ENCODE results near the gene ARHGAP5.
"Not testable (repeated sequence)": the region's sequence is repeated elsewhere in the genome, so short reads cannot be mapped to it uniquely, and the experiment has no call there.

Gene ARHGAP5

DNA sequence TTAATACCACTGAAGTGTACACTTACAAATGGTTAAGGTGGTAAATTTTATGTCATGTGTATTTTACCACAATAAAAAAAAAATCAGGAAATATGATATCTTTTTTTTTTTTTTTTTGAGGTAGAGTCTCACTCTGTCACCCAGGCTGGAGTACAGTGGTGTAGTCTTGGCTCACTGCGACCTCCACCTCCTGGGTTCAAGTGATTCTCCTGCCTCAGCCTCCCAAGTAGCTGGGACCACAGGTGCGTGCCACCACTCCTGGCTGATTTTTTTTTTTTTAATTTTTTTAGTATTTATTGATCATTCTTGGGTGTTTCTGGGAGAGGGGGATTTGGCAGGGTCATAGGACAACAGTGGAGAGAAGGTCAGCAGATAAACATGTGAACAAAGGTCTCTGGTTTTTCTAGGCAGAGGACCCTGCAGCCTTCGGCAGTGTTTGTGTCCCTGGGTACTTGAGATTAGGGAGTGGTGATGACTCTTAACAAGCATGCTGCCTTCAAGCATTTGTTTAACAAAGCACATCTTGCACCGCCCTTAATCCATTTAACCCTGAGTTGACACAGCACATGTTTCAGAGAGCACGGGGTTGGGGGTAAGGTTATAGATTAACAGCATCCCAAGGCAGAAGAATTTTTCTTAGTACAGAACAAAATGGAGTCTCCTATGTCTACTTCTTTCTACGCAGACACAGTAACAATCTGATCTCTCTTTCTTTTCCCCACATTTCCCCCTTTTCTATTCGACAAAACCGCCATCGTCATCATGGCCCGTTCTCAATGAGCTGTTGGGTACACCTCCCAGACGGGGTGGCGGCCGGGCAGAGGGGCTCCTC lies 50.0 kb downstream of the ARHGAP5 start:
- not testable (repeated sequence) for DNase-seq

DNA sequence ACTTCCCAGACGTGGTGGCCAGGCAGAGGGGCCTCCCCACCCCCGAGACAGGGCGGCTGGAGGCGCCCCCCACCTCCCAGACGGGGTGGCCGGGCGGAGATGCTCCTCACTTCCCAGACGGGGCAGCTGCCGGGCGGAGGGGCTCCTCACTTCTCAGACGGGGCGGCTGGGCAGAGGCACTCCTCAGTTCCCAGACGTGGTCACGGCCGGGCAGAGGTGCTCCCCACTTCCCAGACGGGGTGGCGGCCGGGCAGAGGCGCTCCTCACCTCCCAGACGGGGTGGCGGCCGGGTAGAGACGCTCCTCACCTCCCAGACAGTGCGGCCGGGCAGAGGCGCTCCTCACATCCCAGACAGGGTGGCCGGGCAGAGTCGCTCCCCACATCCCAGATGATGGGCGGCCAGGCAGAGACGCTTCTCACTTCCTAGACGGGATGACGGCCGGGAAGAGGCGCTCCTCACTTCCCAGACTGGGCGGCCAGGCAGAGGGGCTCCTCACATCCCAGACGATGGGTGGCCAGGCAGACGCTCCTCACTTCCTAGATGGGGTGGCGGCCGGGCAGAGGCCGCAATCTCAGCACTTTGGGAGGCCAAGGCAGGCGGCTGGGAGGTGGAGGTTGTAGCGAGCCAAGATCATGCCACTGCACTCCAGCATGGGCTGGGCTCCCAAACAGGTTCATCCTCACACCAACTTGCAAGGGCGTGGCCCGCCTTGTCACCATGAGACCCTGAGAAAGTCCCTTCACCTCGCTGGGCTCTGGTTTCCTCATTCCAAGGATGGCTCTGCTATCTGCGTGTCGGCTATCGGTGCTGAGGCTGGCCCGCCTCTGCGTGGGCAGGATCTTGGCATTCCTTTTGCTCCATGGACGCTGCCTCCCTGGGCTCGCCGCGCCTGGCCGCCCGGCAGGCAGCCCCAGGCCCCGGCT lies 50.9 kb downstream of the ARHGAP5 start:
- DNase-seq = not testable (repeated sequence)

DNA sequence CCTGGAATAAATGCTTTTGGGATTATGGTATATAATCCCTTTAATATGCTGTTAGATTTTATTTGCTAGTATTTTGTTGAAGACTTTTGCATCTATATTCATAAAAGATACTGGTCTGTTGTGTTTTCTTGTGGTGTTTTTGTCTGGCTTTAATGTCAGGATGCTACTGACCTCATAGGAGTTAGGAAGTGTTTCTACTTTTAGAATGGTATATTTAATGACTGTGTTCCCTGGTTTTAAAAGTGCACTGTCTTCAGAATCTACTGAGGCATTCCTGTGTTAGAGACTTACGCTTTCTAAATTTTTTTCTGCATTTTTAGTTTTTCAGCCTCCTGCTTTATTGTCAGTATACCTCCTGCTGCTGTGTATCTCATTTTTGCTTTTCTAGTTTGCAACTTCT lies 51.6 kb downstream of the ARHGAP5 start:
- no peak for DNase-seq

DNA sequence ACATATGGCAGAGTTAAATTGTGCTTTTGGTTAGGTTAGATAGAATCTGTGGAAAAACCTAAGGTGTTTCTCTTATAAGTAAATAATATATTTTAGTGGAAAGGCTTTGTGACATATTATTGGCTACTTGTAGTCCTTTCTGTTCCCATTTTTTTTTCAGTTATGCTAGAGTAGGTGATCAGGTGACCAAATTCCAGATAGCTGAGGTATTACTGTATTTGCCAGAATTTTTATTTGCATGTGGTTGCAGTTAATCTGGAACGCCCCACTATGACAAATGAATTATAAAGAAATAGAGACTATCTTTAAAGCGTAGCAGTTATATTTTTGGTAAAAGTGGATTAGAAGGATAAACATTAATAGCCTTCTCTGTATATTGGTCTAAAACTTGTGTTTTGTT lies 52.0 kb downstream of the ARHGAP5 start:
- DNase-seq = no peak

DNA sequence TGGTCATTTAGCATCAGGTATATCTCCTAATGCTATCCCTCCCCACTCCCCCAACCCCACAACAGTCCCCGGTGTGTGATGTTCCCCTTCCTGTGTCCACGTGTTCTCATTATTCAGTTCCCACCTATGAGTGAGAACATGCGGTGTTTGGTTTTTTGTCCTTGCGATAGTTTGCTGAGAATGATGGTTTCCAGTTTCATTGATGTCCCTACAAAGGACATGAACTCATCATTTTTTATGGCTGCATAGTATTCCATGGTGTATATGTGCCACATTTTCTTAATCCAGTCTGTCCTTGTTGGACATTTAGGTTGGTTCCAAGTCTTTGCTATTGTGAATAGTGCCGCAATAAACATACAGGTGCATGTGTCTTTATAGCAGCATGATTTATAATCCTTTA lies 54.6 kb downstream of the ARHGAP5 start:
- not testable (repeated sequence) for DNase-seq

DNA sequence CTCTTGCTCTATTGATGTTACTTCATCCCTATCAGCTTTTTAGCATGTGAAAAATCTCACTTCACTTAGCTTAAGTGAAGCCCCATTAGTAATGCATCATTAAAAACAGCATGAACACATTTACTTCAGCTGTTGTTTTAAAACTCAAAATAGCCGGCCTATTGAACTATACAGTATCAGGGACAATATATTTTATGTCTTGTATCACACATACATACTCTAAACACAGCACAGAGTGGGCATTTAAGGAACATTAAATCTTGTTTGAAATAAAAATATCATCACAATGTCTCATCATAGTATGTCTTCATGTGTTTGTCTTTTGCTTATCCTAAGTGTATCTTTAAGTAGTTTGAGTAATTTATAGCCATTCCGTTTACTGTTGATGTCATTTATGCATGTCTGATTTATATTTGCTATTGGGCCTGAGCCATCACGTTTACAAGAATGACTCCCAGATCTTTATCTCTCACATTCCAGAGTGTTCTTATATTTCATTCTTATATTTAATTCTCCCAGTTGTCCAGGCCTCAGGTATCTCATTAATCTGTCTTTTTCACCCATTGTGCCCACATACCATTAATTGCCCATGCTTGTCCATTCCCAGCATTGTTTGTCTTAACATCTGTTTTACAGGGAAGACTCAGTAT lies 57.5 kb downstream of the ARHGAP5 start:
- DNase-seq = no peak

DNA sequence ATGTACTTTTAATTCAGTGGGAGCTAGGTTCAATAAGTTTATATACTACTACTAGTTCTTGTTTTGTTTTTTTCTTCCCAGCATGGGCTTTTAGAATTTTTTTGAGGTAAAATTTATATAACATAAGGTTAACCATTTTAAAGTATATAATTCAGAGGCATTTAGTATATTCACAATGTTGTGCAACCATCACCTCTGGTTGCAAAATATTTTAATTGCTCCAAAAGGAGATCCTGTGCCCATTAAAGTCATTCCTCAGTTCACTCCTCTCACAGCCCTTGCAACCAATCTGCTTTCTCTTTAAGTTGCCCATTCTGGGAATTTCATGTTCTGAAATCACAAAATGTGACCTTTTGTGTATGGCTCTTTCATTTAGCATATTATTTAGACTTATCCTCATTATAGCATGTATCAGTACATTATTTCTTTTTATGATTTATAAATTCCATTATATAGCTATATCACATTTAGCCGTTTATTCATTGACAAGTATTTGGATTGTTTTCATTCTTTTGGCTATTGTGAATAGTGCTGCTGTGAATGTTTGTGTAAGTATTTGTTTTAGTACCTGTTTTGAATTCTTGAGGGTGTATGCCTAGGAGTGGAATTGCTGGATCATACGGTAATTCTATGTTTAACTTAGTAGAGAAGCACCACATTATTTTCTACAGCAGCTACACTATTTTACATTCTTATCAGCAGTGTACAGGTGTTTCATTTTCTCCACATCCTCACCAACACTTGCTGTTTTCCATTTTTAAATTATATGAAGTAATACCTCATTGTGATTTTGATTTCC lies 59.1 kb downstream of the ARHGAP5 start:
- DNase-seq = no peak

DNA sequence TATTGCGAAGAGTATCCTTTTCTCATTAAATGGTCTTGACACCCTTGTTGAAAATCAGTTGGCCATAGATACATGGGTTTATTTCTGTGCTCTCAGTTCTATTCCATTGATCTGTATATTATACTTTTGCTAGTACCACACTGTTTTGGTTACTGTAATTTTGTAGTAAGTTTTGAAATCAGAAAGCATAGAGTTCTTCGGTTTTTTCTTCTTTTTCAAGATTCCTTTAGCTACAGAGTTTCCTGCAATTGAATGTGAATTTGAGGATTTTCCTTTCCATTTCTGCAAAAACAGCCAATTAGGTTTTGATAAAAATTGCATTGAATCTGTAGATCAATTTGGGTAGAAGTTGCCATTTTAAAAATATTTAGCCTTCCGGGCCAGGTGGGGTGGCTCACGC lies 60.2 kb downstream of the ARHGAP5 start:
- DNase-seq = no peak

DNA sequence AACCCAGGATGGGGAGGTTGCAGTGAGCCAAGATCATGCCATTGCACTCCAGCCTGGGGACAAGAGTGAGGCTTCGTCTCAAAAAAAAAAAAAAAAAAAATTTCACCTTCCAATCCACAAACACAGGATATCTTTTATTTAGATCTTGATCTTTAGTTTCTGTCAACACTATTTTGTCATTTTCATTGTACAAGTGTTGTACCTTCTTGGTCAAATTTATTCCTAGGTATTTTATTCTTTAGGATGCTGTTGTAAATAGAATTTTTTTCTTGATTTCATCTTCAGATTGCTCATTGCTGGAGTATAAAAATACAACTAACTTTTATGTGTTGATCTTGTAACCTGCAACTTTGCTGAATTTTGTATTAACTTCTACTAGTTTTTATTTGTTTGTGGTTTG lies 60.8 kb downstream of the ARHGAP5 start:
- no peak for DNase-seq

DNA sequence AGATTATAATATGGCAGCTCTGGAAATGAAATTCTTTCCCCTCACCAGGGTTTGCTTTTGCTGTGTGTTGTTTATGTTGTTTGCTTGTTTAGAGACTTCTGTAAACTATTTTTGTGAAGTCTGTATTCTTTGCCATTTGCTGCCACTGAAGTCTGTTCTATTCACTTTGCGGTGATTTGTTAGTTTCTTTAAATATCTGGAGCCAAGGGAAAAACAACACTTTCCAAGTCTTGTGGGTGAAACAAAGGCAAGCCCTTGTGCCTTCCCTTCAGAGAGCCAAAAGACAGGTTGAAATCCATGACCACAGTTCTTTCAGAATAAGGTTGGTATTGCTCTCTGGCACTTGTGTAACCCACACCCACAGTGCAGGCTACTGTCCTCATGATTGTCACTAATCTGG lies 65.2 kb downstream of the ARHGAP5 start:
- no peak for DNase-seq

DNA sequence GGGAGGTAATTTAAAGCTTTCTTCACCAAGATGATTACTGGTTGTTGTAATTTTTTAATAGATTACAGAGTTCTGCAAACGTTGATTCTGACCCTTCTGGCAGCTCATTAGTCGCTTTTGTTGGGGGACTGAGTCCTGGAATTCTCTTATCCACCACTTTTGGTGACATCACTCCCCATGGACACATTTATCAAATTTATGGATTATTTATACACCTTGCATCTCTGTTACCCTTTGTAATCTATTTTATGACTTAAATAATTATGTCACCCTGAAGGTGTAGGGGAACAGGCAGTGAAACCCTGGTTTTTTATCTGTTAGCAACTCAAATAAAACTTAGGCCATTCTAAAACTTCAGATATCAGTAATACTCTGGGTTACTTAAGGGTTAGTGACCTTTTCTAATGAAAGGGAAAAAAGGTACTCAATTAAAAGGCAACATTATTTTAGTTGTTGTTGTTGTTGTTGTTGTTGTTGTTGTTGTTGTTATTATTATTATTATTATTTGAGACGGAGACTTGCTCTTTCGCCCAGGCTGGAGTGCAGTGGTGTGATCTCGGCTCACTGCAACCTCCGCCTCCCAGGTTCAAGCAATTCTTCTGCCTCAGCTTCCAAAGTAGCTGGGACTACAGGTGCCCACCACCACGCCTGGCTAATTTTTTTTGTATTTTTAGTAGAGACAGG lies 65.8 kb downstream of the ARHGAP5 start:
- DNase-seq = no peak

DNA sequence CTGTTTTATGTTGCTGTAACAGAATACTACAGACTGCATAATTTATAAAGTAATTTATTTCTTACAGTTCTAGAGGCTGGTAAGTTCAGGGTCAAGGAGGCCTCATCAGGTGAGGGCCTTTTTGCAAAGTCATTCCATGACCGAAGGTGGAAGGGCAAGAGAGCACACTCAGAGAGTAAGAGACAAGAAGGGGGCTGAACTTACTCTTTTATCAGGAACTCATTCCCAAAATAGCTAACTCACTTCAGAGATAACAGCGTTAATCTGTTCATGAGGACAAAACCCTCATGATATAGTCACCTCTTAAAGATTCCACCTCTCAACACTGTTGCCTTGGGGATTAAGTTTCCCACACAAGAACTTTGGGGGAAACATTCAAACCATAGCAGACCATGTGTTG lies 73.3 kb downstream of the ARHGAP5 start:
- no peak for DNase-seq

DNA sequence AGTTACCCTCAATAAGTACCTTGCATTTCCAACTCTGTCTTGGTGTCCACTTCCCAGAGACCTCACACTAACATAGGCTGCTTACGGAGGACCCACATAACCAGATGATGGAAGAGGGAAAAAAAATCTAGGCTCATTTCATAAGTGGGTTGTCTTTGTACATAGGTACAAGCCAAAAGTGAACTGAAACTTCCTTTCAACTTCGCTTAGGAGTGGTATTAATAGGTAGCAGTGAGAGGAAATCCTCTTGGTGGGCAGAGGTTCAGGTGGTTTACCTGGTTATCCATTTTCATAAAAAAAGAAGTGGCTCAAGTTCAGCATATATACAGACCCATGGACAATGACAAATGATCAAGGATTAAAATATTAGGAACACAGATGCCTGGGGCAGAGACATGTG lies 88.9 kb downstream of the ARHGAP5 start:
- no peak for DNase-seq

DNA sequence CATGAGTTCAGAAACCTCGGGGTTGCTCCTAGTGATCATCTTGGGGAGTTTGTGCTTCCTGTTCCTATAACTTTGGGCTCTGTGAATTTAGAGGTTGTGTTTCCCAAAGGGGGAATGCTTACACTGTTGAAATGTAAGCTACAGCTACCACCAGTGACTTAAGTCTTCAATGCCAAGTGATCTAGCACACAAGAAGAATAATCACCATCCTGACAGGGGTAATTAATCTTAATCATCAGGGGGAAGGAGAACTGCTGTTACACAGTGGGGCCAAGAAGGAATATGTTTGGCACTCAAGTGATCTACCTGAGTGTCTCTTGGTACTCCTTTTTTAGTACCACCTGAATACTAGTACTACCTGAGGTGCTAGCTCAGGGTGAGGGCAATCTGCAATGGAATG lies 89.8 kb downstream of the ARHGAP5 start:
- no peak for DNase-seq

DNA sequence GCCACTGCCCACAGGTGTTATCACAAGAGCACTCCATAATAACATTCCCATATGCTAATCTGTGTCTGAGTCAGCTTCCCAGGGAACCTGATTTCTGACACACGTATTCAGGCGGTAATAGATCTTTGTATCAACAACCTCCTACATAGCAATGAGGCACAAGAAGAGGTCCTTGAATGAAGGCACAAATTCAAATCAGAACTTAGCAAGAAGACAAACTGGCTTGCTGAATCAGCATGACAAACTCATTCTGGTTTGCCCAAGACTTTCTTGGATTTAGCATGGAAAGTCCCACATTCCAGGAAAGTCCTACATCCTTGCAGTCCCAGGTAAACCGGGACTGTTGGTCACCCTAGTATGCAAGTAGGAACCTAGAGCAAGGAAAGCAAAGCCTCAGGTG lies 90.8 kb downstream of the ARHGAP5 start:
- no peak for DNase-seq

DNA sequence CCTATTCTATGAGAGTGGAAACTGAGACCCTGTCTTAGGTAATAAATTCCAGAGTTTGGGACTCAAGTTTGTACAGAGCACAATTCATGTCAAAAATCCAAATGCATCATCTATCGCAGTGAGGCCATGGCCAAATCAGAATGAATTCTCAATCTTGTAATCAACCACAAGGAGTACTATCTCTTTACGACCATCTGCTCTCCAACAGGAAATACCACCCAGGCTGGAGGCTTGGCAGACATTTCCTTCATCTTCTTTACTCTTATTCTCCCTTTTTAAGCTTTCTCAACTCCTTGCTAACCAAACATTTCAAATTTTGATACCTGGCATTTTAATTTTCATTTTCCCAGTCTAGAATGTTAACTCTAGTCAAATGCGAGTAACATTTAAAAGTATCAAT lies 92.1 kb downstream of the ARHGAP5 start:
- DNase-seq = no peak

DNA sequence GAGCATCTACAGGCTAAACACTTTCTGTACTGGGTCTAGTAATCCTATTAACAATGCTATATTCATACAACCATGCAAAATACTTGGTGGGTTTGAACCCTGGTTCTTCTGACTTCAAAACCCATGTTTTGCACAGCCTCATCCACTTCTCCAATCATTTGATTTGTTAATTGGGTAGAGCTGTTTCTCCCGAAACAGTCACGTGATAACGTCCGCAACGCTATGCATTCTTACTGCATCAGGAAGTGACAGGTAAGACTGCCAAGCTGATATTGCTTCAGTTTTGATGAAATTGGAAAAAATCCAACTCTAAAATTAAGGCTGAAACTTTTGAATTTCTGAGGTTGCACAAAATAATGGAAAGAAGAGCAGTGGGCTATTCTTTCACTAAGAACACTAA lies 94.4 kb downstream of the ARHGAP5 start:
- DNase-seq = no peak

DNA sequence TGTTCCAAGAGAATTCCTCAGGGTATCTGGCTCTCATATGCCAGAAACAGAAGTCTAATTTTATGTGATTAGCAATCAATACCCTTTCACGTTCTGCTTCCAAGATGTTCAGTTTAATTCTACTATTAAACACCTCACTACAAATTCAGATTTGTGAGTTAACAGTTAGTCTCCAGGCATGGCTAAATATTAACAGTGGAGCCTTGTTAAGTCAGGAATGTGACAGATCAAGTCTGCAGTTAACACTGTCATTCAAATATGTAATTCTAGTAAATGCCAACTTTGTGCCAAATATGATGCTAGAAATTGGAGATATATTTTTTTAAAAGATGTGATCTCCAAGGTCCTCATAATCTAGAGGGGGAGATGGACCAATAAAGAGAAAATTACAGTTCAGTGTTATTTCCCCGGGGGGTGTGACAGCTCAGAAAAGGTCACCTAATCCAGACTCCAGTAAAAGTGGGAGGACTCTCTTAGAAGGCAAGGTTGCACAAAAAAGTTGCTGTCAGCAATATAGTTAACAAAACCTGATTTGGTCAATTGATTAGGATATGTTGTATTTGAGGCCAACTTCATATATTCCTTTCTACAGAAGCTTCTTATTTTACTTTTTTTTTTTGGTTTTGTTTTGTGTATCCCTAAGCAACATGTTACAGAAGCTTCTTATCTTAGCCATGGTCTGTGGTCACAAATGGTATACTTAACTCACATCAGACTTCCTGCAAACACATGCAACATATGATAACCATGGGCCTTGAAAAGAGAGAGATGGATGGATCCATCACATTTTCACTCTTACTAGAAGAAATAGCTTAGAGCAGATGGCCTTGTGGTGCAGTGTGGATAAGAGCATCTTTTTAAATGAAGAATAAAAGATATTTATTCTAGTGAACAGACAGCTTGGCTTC lies 106.3 kb downstream of the ARHGAP5 start:
- DNase-seq = no peak

DNA sequence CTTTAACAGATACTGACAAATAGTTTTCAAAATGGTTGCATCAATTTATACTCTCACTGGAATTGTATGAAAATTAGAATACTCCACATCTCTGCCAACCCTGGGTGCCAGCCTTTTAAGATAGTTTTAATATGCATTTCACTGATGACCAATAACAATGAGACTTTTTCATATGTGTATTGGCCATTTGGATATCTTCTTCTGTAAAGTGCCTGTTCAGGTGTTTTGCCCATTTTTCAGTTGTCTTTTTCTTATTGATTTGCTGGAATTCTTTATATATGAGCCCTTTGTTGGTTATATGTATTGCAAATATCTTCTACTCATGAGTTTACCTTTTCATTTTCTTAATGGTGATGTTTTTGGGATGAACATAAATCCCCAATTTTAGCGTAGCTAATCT lies 108.0 kb downstream of the ARHGAP5 start:
- DNase-seq = no peak

DNA sequence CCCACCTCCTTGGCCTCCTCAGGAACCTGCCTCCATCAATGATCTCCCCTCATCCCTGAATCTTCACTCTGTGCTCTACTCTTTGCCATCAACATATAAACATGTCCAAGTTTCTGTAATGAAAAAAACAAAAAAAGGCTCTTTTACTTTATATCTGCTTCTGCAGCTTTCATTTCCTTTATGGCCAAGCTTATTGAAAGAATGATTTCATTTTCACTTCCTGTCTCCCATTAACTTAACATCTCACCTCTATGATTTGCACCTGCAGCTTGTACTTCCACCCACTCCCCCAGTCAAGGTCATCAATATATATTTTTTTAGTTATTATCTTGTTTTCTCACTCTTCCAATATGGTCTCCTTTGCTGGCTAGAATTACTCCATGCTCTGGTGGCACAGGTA lies 109.1 kb downstream of the ARHGAP5 start:
- DNase-seq = no peak

DNA sequence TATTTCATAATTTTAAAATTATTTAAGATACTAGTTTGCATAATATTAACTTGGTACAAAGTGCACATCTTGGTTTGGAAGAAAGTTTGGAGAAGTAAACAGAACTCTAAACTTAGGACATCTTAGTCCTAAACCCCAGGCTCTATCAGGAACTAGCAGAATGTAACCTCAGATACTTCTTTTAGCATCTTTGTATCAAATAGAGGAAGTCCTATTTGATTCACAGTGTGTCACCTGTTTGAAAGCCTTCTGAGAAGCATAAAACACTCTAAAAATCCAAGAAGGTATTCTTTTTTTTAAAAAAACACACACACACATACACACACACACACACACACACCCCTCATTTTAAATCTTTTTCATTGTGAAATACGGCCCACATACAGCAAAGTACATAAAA lies 112.7 kb downstream of the ARHGAP5 start:
- no peak for DNase-seq

All from activated CD4-positive, alpha-beta T cell treated with anti-CD3 and anti-CD28 coated beads for 4 hours (primary cell).